SU-DHL-6 (cell line): ENCODE measurements around the gene VAPB.
"Not testable (repeated sequence)": the region's sequence is repeated elsewhere in the genome, so short reads cannot be mapped to it uniquely, and the experiment has no call there.

Experiments
- H2AFZ ChIP-seq: fragments of 200-600 bp; sonication (generic); 2 replicates; pipeline ENCODE4 v1.6.1; 2014; ENCODE audit warnings: low read depth, mild to moderate bottlenecking, moderate library complexity, mixed read lengths, antibody characterized with exemption, low read length; ENCODE audit not compliant: severe bottlenecking
- H3F3A ChIP-seq: fragments of 200-600 bp; shearing (Covaris generic); 2 replicates; pipeline ENCODE4 v1.6.0; 2016; ENCODE audit warnings: antibody characterized with exemption, mild to moderate bottlenecking; ENCODE audit not compliant: insufficient read depth
- H3K27ac ChIP-seq: fragments of 200-600 bp; sonication (generic); 2 replicates; pipeline ENCODE4 v1.5.1; 2016; ENCODE audit warnings: low read depth, mild to moderate bottlenecking, low read length, moderate library complexity, mixed read lengths
- H3K27me3 ChIP-seq: fragments of 200-600 bp; sonication (generic), shearing (Covaris generic); 2 replicates; pipeline ENCODE4 v1.6.0; 2014; ENCODE audit warnings: mild to moderate bottlenecking, low read length
- H3K36me3 ChIP-seq: fragments of 200-600 bp; sonication (generic); 2 replicates; pipeline ENCODE4 v1.6.1; 2014; ENCODE audit warnings: mild to moderate bottlenecking, low read length, mixed read lengths
- H3K4me2 ChIP-seq: fragments of 300-600, 200-600 bp; shearing (Covaris generic), sonication (generic); 2 replicates; pipeline ENCODE4 v1.6.0; 2014; ENCODE audit warnings: low read length, low read depth, mild to moderate bottlenecking; ENCODE audit not compliant: poor library complexity, severe bottlenecking
- H3K4me3 ChIP-seq: fragments of 200-600 bp; sonication (generic); 2 replicates; pipeline ENCODE4 v1.5.1; 2014; ENCODE audit warnings: antibody characterized with exemption, low read length, mild to moderate bottlenecking, mixed read lengths; ENCODE audit not compliant: insufficient read depth, poor library complexity, severe bottlenecking
- H3K79me2 ChIP-seq: fragments of 200-600 bp; sonication (generic); 2 replicates; pipeline ENCODE4 v1.6.1; 2014; ENCODE audit warnings: mild to moderate bottlenecking, low read length, moderate library complexity; ENCODE audit not compliant: insufficient read depth
- H3K9ac ChIP-seq: fragments of 200-600 bp; sonication (generic); 2 replicates; pipeline ENCODE4 v1.7.0; 2014; ENCODE audit warnings: mild to moderate bottlenecking, low read length
- H3K9me2 ChIP-seq: fragments of 200-600 bp; sonication (generic); replicated peaks from 2 replicates; pipeline ENCODE4 v1.6.1; 2014; ENCODE audit warnings: low read length; ENCODE audit not compliant: insufficient read depth
- H3K9me3 ChIP-seq: fragments of 200-600 bp; sonication (generic); 2 replicates; pipeline ENCODE4 v1.6.1; 2014; ENCODE audit warnings: low read length, mixed read lengths; ENCODE audit not compliant: insufficient read depth
- H4K20me1 ChIP-seq: fragments of 200-600 bp; sonication (generic); 2 replicates; pipeline ENCODE4 v1.6.1; 2014; ENCODE audit warnings: low read depth, mild to moderate bottlenecking, antibody characterized with exemption, low read length, moderate library complexity, mixed read lengths
- CTCF ChIP-seq: fragments of 200-600 bp; sonication (generic); IDR thresholded peaks from one replicate; pipeline ENCODE4 v1.5.1; 2017; ENCODE audit warnings: antibody characterized with exemption, mild to moderate bottlenecking, low read length, moderate library complexity; ENCODE audit not compliant: insufficient read depth, poor library complexity, severe bottlenecking
- EZH2phosphoT487 ChIP-seq: fragments of 200-600 bp; sonication (generic), shearing (Covaris generic); conservative IDR thresholded peaks from 2 replicates; pipeline ENCODE4 v1.6.1; 2018; ENCODE audit warnings: mild to moderate bottlenecking, antibody characterized with exemption, low read length, moderate library complexity, mixed read lengths

VAPB gene

GRCh38 chr20:58366866-58367265, 22.2 kb upstream of the VAPB start:
- H3K4me2 ChIP-seq: no peak overlapping the region
- H2AFZ ChIP-seq: no peak overlapping the region
- no peak for TF ChIP-seq EZH2phosphoT487
- TF ChIP-seq CTCF: no peak
- H3K9ac ChIP-seq: no peak overlapping the region
- H4K20me1 ChIP-seq: no peaks in the 10 kb centered on the region
- H3K9me2 ChIP-seq: no peaks in the 10 kb centered on the region
- H3K36me3 ChIP-seq: no peaks in the 10 kb centered on the region
- no peak overlapping the region for H3K27ac ChIP-seq
- H3K4me3 ChIP-seq: no peak overlapping the region
- H3K79me2 ChIP-seq: no peaks in the 10 kb centered on the region
- H3K9me3 ChIP-seq: no peaks in the 10 kb centered on the region
- no peaks in the 10 kb centered on the region for H3F3A ChIP-seq
- H3K27me3 ChIP-seq: no peaks in the 10 kb centered on the region

DNA sequence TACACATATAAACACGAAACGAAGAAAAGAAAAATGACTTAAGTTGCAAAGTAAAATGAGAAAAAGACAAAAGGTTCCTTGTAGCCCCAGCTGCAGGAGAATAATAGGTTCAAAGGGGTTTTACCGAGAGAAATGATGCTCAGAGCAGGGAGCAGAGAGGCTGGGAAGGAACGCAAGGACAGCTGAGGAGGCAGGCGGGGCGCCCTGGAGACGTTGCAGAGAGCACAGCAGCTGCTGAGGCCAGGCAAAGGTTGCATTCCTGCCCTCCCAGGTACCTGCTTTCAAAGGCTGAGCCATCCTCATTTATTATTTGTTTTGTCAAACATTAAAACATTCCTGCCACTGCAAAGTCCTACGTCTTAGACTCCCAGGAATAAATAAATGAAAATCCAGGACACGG, 16.2 kb upstream of the VAPB start:
- Histone ChIP-seq H3K27ac (no peak overlapping the region), H3K79me2 (no peaks in the 10 kb centered on the region), H3F3A (no peaks in the 10 kb centered on the region), H3K4me3 (no peak overlapping the region), H3K9ac (no peak overlapping the region), H3K4me2 (no peak overlapping the region), H3K27me3 (no peaks in the 10 kb centered on the region), H3K9me2 (no peaks in the 10 kb centered on the region), H3K9me3 (no peaks in the 10 kb centered on the region), H4K20me1 (no peaks in the 10 kb centered on the region), H2AFZ (no peak overlapping the region), H3K36me3 (no peaks in the 10 kb centered on the region)
- TF ChIP-seq EZH2phosphoT487 (no peak), CTCF (no peak)

- not testable (repeated sequence) for H3K79me2 ChIP-seq, H3K27ac ChIP-seq, H3K9me3 ChIP-seq, H3K4me2 ChIP-seq, H4K20me1 ChIP-seq, H3K9me2 ChIP-seq, H3K36me3 ChIP-seq, H3K9ac ChIP-seq, H3F3A ChIP-seq, H3K27me3 ChIP-seq, H2AFZ ChIP-seq, H3K4me3 ChIP-seq
Measured at GRCh38 chr20:58373296-58373695, 15.7 kb upstream of the VAPB start.

DNA sequence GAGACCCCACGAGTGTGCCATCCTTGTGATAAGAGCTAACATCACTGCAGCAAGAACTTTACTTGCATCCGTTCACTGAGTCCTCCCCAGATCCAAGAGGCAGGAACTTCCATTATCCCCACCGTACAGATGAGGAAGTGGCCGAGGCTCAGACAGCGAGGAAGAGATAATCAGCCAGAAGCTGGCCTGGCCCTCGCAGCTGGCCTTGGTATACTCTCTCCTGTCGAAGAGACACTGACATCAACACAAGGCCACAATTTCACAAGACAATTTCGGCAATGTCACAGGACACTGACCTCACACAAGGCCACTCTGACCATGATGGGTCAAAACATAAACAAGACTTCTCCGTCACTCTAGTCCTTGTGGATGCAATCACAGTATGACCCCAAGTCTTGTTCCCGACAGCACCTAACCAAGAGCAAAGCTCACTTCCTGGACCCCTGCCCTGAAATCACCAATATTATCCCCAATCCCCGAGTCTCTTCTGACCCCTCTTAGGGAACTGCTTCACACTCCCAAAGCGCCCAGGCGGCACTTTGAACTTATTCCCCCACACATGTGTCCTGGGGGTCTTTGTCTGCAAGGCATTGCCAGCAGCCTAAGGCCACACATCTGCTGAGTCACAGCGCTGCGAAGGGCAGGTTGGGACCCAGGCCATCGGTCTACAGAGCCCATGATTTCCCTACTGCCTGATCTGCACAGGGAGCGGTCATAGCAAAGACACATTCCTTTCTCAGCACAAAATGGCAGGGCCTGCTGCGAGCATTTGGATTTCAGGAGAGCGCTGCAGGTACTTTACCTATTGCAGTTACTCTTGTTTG, 14.8 kb upstream of the VAPB start:
- no peak overlapping the region for H3K9ac ChIP-seq
- H3K27me3 ChIP-seq: no peaks in the 10 kb centered on the region
- H3K27ac ChIP-seq: no peak overlapping the region
- no peaks in the 10 kb centered on the region for H4K20me1 ChIP-seq
- no peak overlapping the region for H2AFZ ChIP-seq
- no peaks in the 10 kb centered on the region for H3K9me2 ChIP-seq
- no peaks in the 10 kb centered on the region for H3K9me3 ChIP-seq
- no peak overlapping the region for H3K4me2 ChIP-seq
- TF ChIP-seq EZH2phosphoT487: no peak
- no peak for TF ChIP-seq CTCF
- no peak overlapping the region for H3K4me3 ChIP-seq
- no peaks in the 10 kb centered on the region for H3K36me3 ChIP-seq
- H3F3A ChIP-seq: no peaks in the 10 kb centered on the region
- H3K79me2 ChIP-seq: no peaks in the 10 kb centered on the region
